H54 (cell line): Measurements from ENCODE around the gene UTP15.

Experiments
- DNase-seq: peaks from one replicate; pipeline ENCODE4 v3.0.0; 2011; ENCODE audit warnings: low spot score, mixed read lengths; ENCODE audit not compliant: insufficient read length
- FAIRE-seq: peaks from 3 replicates; lab custom pipeline; 2011; peaks lifted over from hg19 to GRCh38; lab: Jason Lieb, UNC
- POLR2A ChIP-seq: IDR thresholded peaks from 2 replicates; pipeline ENCODE4 v1.6.1; 2011; ENCODE audit warnings: low read depth, mild to moderate bottlenecking, low read length

Gene UTP15, protein sequence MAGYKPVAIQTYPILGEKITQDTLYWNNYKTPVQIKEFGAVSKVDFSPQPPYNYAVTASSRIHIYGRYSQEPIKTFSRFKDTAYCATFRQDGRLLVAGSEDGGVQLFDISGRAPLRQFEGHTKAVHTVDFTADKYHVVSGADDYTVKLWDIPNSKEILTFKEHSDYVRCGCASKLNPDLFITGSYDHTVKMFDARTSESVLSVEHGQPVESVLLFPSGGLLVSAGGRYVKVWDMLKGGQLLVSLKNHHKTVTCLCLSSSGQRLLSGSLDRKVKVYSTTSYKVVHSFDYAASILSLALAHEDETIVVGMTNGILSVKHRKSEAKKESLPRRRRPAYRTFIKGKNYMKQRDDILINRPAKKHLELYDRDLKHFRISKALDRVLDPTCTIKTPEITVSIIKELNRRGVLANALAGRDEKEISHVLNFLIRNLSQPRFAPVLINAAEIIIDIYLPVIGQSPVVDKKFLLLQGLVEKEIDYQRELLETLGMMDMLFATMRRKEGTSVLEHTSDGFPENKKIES

DNA sequence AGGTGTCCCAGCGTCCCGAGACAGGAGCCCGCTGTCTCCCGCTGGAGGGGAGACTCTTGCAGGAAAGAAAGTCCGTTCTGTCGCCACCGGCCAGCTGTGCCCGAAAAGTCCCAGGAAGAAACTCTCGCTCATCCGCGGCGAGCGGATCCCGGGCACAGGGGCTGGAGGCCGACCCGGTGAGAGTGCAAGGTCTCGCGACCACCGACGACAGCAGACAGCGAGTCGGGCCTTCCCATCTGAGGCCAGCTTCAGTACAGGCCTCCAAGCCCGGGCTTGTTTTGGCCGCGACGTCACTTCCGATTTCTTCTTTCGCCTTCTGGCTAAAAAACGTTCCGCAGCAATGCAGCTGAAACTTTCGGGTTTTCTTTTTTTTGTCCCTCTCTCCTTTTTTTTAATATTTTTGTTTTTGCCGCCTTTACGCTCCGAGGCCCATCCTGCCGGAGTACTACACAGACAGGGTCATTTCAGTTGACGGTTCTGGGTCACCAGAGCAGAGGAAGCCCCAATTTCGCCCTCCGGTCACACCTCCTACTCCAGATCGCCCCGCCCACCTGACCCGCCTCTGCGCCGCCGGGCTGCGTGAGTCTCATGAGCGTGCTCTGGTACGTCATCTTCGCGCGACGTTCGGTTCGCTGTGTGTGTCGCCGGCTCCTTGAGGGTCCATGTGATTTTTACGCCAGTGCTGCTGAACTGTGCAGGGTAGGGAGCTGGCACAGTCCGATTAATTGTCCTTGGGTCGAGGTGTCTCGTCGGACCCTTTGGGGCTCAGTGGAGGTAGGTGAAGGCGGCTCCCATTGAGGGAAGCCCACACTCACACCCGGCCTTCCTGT lies at the start of gene UTP15, which contains the start of gene ANKRA2:
UTP15 (plus strand) TSS at position 605 of the 830 bp plus-strand sequence. CDS start 1,602 bp downstream, outside the sequence.
ANKRA2 (minus strand) TSS at position 501 of the 830 bp plus-strand sequence. CDS start 2,758 bp downstream, outside the sequence.
- TF ChIP-seq POLR2A = peak; percentile 90
- DNase-seq (peak; percentile 73), FAIRE-seq (peak; percentile 96)

DNA sequence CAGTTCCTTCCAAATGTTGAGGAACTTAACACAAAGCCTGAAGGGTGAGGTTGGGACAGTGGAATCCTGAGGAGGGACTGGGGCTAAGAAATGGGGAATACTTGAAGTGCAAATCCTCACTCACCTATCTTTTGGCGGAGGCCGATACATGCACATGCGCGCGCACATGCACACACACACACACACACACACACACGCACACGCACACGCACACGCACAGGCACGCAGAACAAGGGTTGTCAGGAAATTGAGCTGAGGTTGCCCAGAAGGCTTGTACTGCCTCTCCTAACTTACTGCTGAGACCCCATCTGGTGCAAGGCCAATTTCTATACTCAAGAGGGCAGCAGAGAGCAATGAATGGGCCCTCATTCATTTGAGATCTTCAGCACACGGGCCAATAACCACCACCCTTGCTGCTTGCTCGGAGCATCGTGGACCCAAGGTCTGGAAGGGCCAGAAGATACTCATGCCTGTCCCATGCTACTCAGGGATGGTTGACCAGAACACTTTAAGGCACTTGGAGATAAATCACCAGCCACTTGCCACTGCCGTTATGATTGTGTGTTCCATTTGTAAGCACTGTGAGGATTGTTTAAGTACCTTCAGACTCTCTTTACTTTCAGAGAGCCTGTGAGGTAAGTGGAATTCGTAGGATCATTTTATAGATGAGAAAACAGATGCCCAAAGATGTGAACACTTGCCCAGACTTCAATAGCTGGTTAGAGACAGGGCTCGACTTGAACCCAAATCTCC lies 45.8 kb upstream of the UTP15 start:
- DNase-seq (peak; percentile 73), FAIRE-seq (peak; percentile 58)
- TF ChIP-seq POLR2A = no peak

DNA sequence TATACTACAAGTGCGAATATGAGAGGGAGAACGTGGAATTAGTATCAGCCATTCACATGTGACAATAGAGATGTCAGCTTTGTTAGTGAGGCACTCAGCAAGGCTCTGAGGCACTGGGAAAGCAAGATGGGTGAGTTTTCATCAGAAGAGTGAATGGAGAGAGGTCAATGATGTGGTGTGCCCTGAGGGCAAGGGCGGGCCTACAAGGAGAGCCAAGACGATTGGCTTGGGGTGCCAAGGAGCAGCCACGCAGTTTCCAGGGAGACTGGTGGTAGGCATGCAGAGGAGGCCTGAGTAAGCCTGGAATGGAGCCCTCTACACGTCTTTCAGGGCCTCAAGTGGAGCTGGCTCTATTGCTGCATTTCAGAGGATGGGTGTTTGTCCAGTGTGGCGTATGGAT lies 42.6 kb upstream of the UTP15 start:
- no peak for TF ChIP-seq POLR2A
- FAIRE-seq (no peak), DNase-seq (no peak)

DNA sequence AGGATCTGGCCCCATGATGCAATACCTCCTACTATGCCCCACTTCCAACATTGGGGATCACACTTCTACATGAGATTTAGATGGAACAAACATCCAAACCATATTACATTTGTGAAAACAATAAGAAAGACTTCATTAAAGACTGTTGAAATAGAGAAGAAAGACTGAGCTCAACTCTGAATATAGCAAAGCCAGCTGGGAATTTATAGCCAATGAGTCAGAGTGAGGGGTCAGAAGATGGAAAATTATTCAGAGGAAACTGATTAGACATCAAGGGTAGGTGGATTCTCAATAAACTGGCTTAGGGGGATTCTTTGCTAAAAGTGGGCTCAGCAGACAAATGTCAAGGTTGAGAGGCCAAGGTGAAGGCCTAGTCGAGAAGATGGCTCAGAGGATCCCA lies 41.7 kb upstream of the UTP15 start:
- FAIRE-seq = no peak
- no peak for DNase-seq
- no peak for TF ChIP-seq POLR2A

DNA sequence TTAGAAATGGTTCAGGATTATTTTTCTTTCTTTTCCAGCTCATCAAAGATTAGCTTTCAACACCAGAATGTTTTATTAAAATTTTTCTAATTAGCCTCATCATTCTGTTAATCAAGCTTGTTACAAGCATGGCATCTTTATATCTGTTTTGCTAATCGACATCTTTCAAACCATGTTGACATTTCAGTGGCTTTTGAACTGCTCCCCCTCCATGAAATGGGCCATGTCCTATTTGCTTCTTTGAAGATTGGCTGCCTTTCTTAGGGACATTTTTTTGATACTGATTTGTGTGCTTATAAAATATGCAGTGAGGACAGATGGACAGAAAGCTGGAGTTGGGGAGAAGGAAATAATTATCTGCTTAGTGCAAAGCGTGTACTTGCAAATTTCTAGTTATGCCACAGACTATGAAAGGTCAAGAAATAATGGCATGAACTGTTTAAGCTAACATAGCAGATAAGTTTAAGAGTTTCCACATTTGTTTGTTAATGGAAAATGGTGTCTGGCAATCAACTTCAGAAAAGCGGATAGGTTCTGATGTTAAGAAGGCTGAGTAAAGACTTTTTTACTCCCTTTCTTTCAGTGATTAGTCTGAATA lies 39.8 kb upstream of the UTP15 start:
- FAIRE-seq (no peak), DNase-seq (no peak)
- TF ChIP-seq POLR2A = no peak

DNA sequence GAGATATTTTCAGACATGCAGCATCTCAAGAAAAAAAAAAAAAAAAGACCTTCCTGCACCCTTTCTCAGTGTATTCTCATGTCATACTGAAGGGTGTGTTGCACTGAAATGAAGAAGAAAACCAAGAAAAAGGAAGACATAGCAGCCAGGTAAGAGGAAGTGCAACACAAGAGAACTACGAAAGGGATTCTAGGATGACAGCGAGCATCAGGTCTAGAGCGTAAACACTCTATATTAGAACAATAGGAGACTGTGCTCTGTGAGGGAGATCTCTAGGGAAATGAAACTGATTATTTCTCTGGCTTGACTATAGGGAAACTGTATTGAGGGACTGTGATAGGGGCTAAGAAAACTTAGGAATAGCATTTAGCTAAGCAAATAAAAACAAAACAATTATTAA lies 37.3 kb upstream of the UTP15 start:
- no peak for DNase-seq
- no peak for FAIRE-seq
- TF ChIP-seq POLR2A = no peak

DNA sequence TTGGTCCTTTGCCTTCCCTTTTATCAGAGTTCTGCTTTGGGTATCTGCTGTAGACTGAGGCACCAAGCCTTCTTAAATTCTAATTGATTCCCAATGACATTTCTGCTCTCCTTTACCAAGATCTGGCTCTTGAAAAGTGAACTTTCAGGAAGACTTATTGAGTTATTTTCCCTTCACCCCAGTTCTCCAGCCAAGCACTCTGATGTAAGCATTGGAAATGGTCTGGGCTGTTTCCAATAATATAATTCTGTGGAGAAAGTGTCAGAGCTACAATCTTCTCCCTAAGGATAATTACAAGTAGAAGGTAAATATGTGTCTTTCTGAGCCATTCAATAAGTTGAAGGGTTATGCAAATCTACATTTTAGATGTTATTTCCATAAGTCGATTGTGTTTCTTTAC lies 36.5 kb upstream of the UTP15 start:
- no peak for TF ChIP-seq POLR2A
- FAIRE-seq = no peak
- DNase-seq = no peak

DNA sequence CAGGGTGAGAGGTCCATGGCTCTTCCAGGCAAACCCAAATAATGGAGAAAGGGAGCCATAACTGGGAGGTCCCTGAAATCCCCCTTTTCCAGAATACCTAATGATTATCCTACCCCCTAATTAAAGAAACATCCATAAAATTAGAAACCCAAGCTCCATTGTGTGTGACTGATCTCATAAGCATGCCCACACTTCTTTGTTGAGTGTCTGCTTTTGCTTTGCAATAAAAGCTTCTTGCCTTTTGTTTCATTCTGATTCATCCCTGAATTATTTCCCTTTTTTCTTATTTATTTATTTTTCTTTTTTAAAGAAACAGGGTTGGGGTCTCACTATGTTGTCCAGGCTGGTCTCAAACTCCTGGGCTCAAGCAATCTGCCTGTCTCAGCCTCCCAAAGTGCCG lies 34.2 kb upstream of the UTP15 start:
- TF ChIP-seq POLR2A = no peak
- DNase-seq (no peak), FAIRE-seq (no peak)

DNA sequence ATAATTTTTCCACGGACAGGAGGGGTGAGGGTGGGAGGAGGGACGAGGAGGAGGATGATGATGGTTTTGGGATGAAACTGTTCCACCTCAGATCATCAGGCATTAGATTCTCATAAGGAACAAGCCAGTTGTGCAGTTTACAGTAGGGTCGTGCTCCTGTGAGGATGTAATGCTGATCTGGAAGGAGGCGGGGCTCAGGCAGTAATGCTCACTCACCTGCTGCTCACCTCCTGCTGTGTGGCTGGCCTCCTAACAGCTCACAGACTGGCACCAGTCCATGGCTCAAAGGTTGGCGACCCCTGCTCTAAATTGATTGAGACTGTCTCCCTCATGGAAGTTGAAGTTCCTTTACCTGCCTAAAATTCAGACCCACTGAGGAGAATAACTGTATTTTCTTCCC lies 33.3 kb upstream of the UTP15 start:
- DNase-seq (no peak), FAIRE-seq (no peak)
- no peak for TF ChIP-seq POLR2A

DNA sequence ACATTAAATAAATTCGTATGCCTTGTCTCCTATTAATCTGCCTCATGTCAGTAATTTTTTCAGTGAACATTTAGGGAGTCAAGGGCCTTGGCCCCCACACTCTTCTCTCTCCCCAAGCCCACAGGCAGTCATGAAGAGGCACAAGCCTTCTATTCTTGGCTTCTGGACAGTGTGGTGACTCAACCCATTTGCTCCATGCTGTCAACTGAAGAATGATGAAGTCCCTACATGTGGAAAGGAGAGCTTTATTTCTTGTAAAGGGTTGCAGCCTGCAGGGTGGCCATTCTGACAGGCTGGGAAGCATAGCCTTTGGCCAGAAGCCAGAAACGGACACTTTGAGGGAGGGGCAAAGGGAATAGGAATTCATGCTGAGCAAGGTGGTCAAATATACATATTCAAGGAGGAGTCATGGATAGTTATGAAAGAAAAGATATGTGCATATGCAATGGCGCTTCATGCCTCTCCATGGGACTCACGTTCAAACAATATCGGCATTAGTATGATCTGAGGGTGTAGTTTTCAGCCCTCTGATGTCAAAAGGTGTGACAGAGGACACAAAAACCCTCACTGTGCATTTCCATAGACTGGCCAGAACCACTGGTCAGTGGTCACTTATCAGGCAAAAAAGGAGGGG lies 31.4 kb upstream of the UTP15 start:
- no peak for DNase-seq
- TF ChIP-seq POLR2A = no peak
- FAIRE-seq = no peak

DNA sequence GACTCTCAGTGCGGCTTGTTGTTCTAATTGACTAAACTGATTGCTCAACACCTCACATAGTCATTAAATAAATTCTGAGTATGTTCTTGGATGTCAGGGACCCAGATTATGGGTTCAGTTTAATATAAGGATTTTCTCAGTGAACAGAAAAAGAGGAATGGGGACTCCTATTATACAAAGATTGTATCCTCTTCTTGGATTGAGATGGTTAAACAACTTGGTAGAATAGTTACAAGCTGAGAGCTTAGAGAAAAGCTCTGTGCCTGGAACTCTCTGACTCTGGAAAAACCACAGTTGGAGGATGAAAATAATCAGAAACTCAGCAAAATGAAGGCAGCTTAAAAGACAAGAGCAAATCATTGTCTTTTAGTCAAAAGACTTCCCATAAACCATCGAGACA lies 30.6 kb upstream of the UTP15 start:
- no peak for TF ChIP-seq POLR2A
- FAIRE-seq (no peak), DNase-seq (no peak)

DNA sequence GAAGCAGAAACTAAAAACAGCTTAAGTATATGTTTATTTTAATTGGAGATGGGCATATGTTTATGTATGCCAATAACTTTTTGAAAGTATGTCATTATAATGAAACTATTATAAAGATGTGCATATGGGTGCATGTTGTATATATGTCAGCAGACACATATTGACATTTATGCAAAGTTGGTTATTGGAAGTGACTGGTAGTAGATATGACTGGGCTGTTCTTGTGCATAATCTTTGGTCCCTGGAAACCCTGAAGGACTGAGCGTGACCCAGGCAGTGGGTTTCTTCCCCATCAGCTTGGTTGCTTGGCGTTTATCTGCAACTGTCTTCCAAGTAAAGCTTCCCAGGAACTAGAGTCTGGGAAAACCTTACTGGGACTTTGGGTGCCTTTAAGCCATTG lies 25.8 kb upstream of the UTP15 start:
- DNase-seq (no peak), FAIRE-seq (no peak)
- TF ChIP-seq POLR2A = no peak

DNA sequence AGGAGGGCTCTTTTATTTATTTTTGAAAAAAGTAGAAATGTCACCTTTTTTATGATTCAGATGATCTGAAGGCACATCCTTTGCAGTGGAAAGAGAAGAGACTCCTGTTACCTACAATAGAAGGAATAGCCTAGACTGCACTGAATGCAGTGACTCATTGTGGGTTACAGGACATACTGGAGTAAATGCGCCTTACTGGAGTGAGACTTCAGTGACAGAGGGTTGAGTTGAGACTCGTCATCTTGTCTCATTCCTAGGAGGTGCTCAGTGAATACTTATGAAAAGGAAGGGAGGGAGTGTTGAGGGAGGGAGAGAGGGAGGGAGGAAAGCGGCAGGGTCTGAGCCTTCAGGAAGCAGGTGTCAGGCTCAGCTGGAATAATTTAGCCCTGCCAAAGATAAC lies 25.4 kb upstream of the UTP15 start:
- DNase-seq = peak; percentile 47
- FAIRE-seq = peak; percentile 72
- no peak for TF ChIP-seq POLR2A
